ENCODE results near the gene ARHGAP27.
A peak's percentile ranks its signal among the peaks of the same experiment; 100 is the strongest.
"Not testable (repeated sequence)": the region's sequence is repeated elsewhere in the genome, so short reads cannot be mapped to it uniquely, and the experiment has no call there.

The ARHGAP27 gene

GRCh38 chr17:45445901-45446743 is 13.5 kb upstream of the ARHGAP27 start:
- not testable (repeated sequence) for DNase-seq

DNA sequence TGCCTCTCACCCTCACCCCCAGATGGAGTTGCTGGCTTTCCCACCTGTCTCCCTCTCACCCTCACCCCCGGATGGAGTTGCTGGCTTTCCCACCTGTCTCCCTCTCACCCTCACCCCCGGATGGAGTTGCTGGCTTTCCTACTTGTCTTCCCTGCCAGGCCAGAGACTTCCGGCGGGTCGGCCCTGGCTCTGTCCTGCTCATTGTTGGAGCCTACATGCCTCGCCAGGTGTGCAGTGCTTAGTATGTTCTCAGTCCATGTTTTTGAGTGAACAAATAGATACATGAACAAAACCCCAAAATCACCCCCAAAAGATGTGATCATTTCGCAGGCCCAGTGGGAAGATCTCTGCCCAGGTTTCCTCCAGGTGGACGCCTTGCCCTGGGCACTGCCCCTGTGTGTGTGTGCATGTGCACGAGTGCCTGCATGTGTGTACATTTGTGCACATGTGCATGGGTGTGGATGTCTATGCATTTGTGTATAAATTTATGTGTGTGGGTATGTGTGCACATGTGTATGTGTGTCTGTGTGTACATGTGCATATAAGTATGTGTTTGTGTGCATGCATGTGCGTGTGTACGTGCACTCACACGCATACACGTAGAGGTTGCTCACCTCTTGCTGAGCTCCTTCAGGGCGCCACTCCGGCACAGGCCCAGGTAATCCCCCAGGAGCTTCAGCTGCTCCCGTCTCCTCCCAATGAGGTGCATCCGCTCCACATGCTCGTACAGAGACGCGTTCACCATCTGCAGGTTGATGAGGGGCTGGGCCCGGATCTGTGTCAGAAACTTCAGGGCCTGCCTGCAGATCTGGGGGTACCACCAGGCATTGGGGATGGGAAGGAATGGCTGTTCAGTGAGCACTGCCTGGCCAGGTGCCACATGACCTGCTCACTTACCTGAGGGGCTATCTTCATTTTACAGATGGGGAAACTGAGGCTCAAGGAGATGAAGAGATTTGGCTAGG is 12.5 kb upstream of the ARHGAP27 start:
- DNase-seq, result not testable (repeated sequence)

DNA sequence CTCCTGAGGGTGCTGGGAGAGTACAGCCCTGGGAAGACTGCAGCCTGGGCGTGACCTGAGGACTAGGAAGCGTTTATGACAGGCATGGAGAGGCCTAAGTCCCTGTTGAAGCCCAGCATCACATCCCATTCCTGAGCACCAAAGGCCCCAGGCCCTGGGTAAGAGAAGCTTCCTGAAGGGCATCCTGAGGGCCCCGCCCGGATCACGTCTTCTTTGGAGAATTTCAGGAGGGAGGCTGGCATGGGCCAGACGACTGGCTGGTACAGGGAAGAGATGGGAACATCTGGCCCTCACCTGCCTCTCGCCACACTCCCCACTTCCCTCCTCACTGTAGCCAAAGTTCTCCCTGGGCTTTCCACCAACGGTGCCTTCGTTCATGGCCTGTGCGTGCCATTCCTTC is 11.6 kb upstream of the ARHGAP27 start:
- DNase-seq, result not testable (repeated sequence)

DNA sequence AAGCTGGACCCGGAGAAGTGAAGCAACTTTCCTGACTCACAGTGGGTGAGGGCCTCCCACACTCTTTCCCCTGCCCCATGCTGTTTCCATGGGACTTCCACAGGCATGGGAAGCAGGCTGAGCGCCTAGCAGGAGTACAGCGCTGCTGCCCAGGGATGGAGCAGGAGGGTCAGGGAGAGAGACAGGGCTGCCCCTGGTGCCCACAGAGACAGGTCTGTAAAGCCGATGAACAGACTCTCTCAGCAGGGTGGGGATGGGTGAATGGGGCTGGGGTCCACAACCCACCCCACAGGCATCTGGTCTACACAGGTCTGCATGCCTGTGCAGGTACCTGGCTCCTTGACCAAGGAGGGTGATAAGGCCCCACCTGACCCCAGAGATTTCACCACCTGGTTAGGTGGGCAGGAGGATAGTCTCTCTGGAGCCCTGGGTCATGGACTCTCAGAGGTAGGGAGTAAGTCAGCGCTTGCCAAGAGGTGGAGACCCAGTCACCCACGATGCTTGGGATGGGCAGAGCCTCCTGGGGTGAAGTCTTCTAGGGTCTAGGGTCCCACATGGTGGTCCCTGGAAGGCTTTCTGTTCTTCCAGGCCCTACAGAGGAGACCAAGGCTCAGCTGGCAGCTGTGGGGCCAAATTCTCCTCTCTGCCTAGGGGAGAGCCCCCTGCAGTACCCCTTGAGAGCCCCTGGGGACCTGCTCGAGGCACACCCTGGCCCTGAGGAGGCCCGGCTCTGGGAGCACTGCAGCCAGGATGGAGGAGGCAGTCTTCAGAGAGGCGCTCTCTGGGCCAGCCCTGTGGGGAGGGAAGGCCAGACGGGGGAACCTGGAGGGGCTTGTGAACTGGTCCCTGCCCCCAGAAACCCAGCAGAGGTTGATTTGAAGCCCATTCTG is 10.9 kb upstream of the ARHGAP27 start:
- not testable (repeated sequence) for DNase-seq

GRCh38 chr17:45441526-45442310 is 9.0 kb upstream of the ARHGAP27 start:
- peak; percentile 24 for DNase-seq

DNA sequence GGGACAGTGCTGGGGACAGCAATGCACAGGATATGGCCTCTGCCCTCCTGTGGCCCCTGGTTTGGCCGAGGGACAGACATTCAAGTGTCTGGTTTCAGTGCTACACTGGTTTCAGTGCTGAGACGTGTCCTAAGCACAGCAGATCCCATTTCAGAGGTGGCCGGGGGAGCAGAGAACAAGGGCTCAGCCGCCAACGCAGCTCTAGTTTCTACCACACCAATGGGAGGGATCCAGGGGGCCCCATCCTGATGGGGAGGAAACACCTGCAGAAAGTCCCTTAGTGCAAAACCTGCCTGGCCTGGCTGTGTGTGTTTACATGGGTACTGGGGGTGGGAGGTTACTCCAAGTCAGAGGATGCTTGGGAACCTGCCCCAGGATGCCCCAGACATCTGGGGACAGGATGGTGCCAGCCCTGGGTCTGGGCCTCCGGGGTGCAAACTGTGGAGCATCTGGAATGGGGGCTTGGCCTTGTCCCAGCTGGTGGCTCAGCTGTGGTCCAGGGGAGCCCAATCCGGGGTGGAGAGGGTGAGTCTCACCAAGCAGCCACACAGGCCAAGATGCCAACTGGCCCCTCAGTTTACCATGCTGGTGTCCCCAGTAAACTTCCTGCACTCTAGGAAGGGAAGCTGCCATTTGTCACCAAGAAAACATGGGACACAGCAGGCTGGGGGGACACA is 8.3 kb upstream of the ARHGAP27 start:
- not testable (repeated sequence) for DNase-seq

DNA sequence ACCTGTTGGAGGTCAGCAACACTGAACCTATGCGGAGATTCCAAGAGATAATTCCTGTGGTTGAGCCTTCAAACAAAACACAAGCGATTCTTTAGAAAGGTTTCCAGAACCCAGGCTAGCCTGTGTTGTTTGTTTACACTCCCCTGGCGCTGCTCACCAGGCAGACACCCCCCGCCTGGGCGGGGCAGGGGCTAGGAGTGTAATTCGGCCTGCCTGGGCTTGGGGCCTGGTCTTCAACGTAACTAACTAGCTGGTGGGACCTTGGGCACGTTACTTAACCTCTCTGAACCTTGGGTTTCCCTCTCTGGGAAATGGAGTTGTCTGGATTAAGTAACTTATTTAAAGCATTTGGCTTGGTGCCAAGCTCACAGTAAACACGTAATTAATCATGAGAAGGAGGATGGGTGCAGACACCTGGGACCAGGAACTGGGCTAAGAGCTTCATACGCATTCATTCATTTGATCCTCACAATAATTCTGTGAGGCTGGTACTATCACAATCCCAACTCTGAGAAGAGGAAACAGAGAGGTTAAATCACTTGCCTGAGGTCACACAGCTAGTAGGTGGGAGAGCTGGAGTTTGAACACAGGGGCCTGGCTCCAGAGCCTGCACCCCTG is 7.6 kb upstream of the ARHGAP27 start:
- no peak for DNase-seq

DNA sequence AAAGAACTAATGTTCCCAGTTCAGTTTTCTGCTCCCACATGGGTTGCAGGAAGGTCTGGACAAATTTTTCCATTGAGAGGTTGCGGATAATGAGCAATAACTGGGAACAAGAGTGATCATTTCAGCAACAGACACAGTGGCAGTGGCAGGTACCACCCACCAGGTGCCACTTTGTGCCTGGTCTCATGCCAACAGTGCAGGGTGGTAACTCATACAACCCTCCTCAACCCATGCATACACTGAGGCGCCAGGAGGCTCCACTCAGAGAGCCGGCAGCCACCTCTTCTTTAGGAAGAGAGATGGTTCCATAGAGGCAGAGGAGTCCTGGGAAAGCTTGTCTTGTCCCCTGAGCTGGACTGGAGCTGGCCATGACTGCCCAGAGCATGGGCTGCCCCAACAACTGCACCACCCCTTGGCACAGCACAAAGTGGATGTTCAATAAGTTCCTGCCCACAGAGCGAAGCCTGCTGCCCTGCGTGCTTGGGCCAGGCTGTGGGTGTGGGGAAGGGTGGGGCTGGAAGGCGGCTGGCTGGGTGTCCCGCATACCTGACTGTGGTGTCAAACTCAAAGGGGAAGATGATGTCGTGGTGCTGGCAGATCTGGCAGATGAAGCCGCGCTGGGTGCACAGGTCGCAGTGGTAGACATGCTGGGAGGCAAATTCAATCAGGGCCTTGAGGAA is 6.4 kb upstream of the ARHGAP27 start:
- DNase-seq, result no peak

- no peak for DNase-seq
These were observed 5.0 kb upstream of the ARHGAP27 start for GRCh38 chr17:45437465-45438283.

DNA sequence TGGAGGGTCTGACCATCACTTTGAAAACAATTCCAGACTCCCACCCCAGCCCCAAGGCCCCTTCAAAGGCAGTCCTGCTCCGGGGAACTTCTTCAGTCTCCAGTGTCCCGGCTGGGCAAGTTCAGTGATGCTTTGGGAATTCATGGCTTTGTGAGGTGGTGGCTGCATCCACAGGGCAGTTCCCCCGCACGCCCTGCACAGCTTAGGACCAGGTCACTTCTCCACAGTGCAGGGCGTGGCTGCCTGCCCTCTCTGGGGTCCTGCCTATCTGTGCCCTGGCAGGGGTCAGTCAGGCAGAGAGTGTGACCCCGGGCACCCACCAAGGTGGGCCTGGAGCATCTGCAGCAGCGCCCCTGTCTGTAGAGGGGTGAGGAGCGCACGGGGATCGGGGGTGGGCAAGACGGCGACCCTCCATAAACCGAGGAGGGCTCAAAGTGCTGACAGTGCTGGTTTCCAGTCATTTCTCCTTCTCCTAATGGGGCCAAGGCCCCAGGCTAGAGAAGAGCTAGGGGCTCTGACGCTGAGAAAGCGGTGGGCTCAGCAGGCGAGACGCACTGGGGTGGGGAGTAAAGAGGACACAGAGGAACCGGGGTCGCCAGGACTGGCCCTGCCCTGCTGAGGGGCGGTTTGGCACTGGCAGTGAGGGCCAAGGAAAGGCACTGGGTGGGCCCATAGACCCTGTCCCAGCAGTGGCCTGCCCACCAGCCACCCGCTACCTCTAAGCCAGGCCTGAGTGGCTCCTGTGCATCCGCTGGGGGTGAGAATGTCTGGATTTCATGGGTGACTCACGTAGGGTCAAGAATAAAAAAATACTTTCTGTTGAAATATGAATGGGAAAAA is 4.2 kb upstream of the ARHGAP27 start:
- DNase-seq, result no peak

- no peak for DNase-seq
These were observed 3.5 kb upstream of the ARHGAP27 start for GRCh38 chr17:45436161-45436560.

DNA sequence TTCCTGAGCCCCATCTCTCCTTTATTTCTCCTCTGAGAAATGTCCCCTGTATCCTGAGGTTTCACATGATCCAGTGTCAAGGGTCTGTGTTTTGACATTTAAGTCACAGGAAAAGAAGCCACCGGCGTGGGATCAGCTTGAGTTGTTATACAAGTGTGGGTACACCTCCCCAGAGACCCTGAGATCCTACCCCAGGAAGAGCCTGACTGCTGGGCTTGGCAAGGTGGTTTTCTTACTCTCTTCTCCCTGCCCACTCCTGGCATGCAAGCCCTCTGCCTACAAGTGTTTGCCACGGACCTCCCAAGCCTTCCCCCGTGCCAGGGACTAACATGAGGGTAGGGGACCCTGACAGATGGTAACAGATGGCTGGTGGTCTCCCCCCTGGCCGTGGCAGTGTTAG is 2.8 kb upstream of the ARHGAP27 start:
- no peak for DNase-seq

DNA sequence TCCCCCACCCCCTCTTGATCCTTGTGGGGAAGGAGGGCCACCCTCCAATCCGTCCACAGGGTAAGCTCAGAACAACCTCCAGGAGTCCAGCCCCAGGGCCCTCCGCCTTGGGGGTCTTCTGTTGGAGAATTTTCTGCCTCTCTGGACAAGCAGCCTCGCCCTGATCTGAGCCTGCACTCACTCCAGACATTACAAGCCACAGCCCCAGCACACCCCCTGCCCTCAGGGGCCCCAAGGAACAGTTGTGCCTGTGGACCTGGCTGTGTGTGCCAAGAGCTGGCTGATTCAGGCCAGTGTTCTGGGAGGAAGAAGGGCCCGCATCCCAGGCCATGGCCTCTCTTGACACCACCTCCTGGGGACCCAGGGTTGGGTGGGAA is 477 bp upstream of the ARHGAP27 start:
- DNase-seq, result no peak

DNA sequence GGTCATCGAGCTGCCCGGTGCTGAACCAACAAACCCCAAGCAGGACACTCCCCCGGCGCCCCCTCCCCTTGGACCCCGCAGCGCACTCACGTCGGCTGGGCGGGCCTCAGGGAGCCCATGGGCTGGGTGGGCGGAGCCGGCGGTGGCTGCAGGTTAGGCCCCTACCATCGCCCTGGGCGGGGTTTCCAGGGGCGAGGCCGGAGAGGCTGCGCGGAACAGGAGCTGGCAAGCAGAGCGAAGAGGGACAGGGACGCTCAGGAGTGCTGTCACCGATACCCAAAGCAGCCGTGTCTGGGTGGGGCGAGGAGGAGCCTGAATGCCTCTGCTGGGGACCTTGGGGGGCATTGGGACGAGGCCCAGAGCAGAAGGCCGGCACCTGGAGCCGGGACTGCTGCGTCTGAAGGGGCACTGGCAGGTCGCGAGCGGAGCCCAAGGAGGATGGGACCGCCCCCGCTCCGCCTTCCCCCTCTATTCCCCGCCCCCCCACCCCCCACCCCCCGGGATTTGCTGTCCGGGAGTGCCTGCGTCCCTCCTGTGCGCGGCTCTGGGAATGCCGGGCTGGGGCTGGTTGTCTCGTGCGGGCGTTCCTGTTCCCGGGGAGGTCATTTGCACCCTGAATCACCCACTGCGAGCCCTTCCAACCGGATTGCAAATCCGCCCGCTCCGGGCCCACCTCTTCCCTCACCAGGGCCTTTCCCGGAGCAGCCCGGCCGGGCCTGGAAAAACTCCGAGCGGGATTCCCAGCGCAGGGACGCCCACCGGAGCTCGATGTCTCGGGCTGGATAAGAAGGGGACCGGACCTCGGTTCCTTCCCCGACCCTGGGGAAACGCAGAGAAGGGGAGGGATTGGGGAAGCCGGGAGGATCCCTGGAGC is 902 bp downstream of the ARHGAP27 start:
- DNase-seq, result no peak

GRCh38 chr17:45430738-45431530 is 1.7 kb downstream of the ARHGAP27 start:
- no peak for DNase-seq

GRCh38 chr17:45430006-45430737 is 2.5 kb downstream of the ARHGAP27 start:
- DNase-seq, result no peak

Measured in DMS 273 treated with DMSO at 0.1 percent for 48 hours (cell line).